Activated naive CD8-positive, alpha-beta T cell treated with anti-CD3 and anti-CD28 coated beads, Interleukin-2, amount 10 ng/mL, durations not matched to agents 7 days and 5 days (primary cell): ENCODE results near the gene ANO5. TPM values are rescaled to one million over a fixed set of nuclear protein-coding genes. Genes with fewer than 3 reads are reported as not detected.
"Not testable (repeated sequence)": the region's sequence is repeated elsewhere in the genome, so short reads cannot be mapped to it uniquely, and the experiment has no call there.

Experiments used
- ATAC-seq: fragments of 150-1000 bp; cut with Tn5 transposase; one replicate; pipeline ENCODE4 v1.10.0; 2021; ENCODE audit warnings: low read depth, moderate library complexity
- POLR2A ChIA-PET: fragments of 350-600 bp; sonication (Branson Sonifier 250); formaldehyde crosslinking; loops from one replicate; lab custom pipeline; 2021; ENCODE audit warnings: antibody characterized with exemption; lab: Charles Lee
- DNase-seq: peaks from one replicate; pipeline ENCODE4 v3.0.0; 2021
- H3K27ac Mint-ChIP-seq: one replicate; pipeline ENCODE4 v1.8.0; 2022; ENCODE audit warnings: mild to moderate bottlenecking, mixed read lengths
- H3K27me3 Mint-ChIP-seq: one replicate; pipeline ENCODE4 v1.8.0; 2022; ENCODE audit warnings: mild to moderate bottlenecking, moderate library complexity, mixed read lengths
- H3K36me3 Mint-ChIP-seq: one replicate; pipeline ENCODE4 v1.8.0; 2021; ENCODE audit warnings: mild to moderate bottlenecking, mixed read lengths
- H3K4me1 Mint-ChIP-seq: one replicate; pipeline ENCODE4 v1.8.0; 2021; ENCODE audit warnings: mixed read lengths
- H3K4me3 Mint-ChIP-seq: one replicate; pipeline ENCODE4 v1.8.0; 2022; ENCODE audit warnings: mild to moderate bottlenecking, moderate library complexity, mixed read lengths
- H3K9me3 Mint-ChIP-seq: one replicate; pipeline ENCODE4 v1.8.0; 2021; ENCODE audit warnings: mixed read lengths
- total RNA-seq, 2 experiments: library from RNA; stranded (reverse); gene quantifications; one replicate each; pipeline ENCODE4 v1.2.3, GENCODE V29; 2021

Gene ANO5
- total RNA-seq, 2 experiments from 2014 or later: 0.09 to 0.14 TPM

DNA sequence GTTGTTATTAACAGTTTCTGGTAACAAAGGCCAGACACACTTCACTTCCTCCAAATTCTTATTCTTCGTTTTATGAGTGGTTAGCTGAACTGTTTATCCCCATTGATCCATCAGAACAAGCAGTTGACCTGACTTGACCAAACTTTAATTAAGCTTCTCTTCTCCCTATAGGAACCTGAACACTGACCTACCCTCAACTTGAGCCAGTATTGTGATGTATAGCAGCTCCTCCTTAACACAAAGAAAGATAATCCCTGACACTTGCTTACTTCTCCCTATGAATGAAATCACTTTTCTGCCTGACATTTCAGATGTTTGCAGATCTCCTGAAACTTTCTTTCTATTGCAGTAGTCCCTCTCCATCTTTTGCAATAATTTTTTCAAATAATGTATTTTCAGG lies 41.9 kb downstream of the ANO5 start:
- H3K27ac Mint-ChIP-seq: no peak overlapping the region
- ATAC-seq (no peak), DNase-seq (no peak)
- H3K4me3 Mint-ChIP-seq: no peak overlapping the region
- H3K36me3 Mint-ChIP-seq: no peaks in the 10 kb centered on the region
- POLR2A ChIA-PET: no interaction called here
- no peaks in the 10 kb centered on the region for H3K9me3 Mint-ChIP-seq
- no peaks in the 10 kb centered on the region for H3K4me1 Mint-ChIP-seq
- no peaks in the 10 kb centered on the region for H3K27me3 Mint-ChIP-seq

DNA sequence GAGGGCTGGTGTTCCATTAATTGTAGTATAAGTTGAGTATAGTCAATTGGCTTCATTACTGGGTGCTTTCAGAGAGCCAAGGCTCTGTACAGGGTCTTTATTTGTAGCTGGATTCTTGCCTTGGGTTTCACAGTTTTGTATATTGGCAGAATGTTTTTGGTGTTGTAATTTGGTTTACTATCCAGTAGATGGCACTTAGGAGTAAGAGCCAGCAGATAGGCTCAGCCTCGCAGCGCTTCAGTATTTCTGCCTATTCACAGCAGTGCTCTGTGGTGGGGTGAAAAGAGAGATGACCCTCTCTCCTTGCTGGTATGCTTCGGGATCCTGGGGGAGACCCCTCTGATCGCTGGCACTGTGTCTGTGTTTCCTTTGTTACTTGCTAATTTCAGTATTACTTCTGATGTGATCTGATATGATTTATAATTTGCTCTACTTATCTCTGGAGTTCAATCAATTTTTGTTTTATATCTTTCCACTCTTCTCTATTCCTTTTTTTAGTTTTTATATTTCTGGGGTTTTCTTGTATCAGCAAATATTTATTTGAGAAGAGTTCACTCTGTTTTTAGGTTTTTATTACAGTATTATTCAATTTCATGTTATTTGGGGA lies 52.2 kb downstream of the ANO5 start:
- DNase-seq (peak; percentile 16), ATAC-seq (peak; percentile 61)
- no peaks in the 10 kb centered on the region for H3K4me1 Mint-ChIP-seq
- H3K9me3 Mint-ChIP-seq: no peaks in the 10 kb centered on the region
- H3K27me3 Mint-ChIP-seq: no peaks in the 10 kb centered on the region
- H3K27ac Mint-ChIP-seq: no peak overlapping the region
- POLR2A ChIA-PET: no interaction called here
- H3K36me3 Mint-ChIP-seq: no peaks in the 10 kb centered on the region
- H3K4me3 Mint-ChIP-seq: no peak overlapping the region

DNA sequence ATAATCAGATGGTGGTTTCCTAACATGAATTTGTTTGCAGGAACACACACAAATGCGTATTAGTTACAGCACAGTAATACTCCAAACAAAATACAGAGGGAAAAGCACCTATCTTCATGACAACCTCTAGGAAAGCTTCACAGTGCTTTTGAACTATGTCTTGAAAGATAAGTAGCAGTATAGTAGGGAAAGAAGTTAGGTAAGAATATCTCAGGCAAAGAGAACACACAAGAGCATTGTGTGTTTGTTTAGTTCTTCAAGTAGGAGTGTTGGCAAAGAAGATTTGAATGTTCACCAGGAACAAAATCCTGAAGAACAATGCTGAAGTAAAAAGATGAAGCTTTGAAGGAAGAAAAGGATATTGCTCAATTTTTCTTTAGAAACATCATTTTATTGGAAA lies 54.1 kb downstream of the ANO5 start:
- no peak overlapping the region for H3K4me3 Mint-ChIP-seq
- H3K4me1 Mint-ChIP-seq: no peaks in the 10 kb centered on the region
- H3K9me3 Mint-ChIP-seq: no peaks in the 10 kb centered on the region
- POLR2A ChIA-PET: no interaction called here
- no peak overlapping the region for H3K27ac Mint-ChIP-seq
- DNase-seq (no peak), ATAC-seq (no peak)
- no peaks in the 10 kb centered on the region for H3K36me3 Mint-ChIP-seq
- no peaks in the 10 kb centered on the region for H3K27me3 Mint-ChIP-seq

DNA sequence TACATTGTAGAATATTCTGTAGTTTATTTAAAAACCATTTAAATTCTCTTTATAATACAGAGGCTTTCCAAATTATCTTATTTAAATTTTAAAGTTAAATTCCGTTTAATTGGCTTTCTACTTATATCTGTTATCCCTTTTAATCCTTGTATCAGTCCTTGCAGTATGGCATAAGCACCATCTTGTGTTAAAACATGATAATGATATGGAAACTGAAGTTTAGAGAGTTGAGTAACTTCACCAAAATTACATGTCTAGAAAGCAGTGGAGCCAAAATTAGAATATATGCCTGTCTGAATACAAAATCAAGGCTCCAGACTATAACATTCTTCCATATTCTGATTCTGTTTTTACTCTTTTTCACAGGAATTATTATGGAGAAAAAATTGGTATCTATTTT lies 57.0 kb downstream of the ANO5 start:
- Mint-ChIP-seq H3K27ac (no peak overlapping the region), H3K4me1 (no peaks in the 10 kb centered on the region)
- no peak for DNase-seq

DNA sequence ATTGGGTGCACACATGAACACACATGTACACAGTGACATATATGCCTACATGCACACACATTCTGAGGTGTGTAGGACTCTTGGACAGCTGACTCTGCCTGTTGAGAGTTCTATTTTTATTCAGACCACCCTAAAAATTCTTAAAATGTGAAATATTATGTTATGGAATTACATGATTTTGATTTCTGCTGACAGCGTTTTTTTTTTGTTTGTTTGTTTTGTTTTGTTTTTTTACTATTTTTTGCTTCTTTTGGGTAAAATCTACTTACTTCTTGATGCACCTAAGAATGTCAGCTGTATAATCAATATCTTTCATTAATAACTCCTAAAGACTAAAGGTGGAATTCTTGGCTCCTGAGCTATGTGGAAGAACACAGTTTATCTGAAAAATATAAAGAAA lies 64.0 kb downstream of the ANO5 start:
- H3K27me3 Mint-ChIP-seq: no peaks in the 10 kb centered on the region
- no peaks in the 10 kb centered on the region for H3K36me3 Mint-ChIP-seq
- H3K27ac Mint-ChIP-seq: no peak overlapping the region
- ATAC-seq (no peak), DNase-seq (no peak)
- H3K9me3 Mint-ChIP-seq: no peaks in the 10 kb centered on the region
- H3K4me3 Mint-ChIP-seq: no peak overlapping the region
- no peaks in the 10 kb centered on the region for H3K4me1 Mint-ChIP-seq
- POLR2A ChIA-PET: no interaction called here

More for the DNA sequence above, 57.0 kb downstream of the ANO5 start:
- POLR2A ChIA-PET: no interaction called here
- H3K27me3 Mint-ChIP-seq: no peaks in the 10 kb centered on the region
- no peak overlapping the region for H3K4me3 Mint-ChIP-seq
- no peak for ATAC-seq
- H3K36me3 Mint-ChIP-seq: no peaks in the 10 kb centered on the region
- H3K9me3 Mint-ChIP-seq: no peaks in the 10 kb centered on the region

DNA sequence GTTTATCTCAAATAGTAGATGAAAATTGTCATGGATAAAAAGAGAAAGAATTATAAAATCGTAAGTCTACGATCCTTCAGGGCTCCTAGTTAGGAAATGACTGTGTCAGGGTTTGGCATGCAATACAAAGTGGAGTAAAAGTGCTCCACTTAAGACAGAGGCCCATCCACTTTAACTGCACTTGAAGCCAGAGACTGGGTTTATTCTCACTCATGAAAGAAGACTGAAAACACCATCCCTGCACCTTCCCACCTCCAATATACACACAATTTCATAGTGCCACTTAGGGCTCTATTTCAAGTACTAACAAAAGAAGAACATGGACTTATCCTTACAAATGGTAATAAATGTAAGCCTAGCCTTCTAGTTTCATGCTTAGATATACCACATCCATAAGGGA lies 70.7 kb downstream of the ANO5 start:
- POLR2A ChIA-PET: no interaction called here
- no peak overlapping the region for H3K4me3 Mint-ChIP-seq
- no peaks in the 10 kb centered on the region for H3K4me1 Mint-ChIP-seq
- no peak for ATAC-seq
- no peak overlapping the region for H3K27ac Mint-ChIP-seq
- H3K9me3 Mint-ChIP-seq: no peaks in the 10 kb centered on the region
- peaks cover 2% of the 10 kb centered on the region for H3K27me3 Mint-ChIP-seq
- no peaks in the 10 kb centered on the region for H3K36me3 Mint-ChIP-seq
- no peak for DNase-seq

DNA sequence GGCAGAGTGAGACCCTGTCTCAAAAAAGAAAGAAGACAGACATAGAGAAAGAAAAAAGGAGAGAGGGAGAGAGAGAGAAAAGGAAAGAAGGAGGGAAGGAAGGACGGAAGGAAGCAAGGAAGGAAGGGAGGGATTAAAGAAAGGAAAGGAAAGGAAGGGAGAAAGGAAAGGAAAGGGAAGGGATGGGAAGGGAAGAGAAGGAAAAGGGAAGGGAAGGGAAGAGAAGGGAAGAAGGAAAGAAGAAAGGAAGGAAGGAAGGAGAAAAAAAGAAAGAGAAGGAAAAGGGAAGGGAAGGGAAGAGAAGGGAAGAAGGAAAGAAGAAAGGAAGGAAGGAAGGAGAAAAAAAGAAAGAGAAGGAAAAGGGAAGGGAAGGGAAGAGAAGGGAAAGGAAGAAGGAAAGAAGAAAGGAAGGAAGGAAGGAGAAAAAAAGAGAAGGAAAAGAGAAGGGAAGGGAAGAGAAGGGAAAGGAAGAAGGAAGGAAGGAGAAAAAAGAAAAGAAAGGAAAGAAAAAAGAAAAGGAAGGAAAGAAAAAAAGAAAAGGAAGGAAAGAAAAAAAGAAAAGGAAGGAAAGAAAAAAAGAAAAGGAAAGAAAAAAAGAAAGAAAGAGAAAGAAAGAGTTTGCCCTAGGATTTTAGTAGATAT lies 76.2 kb downstream of the ANO5 start:
- ATAC-seq, H3K4me3 Mint-ChIP-seq, H3K4me1 Mint-ChIP-seq, POLR2A ChIA-PET, H3K36me3 Mint-ChIP-seq, H3K27ac Mint-ChIP-seq, H3K27me3 Mint-ChIP-seq, H3K9me3 Mint-ChIP-seq, DNase-seq: not testable (repeated sequence)

DNA sequence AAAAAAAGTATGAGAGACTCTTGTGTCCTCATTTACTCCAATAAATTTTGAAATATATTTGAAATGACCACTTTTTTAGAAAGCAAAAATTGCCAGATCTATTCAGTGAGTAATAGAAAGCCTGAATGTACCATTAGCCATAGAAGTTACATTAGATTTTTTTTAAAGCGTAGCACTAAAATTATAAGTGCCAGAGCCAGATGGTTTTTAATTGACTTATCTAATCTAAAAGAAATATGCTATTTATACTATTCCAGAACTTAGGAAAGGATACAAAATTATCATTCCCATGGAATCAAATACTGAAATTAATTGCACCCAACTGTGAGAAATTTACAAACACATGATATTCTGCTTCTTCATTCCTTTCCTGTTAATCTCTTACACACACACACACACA lies 80.9 kb downstream of the ANO5 start:
- H3K4me3 Mint-ChIP-seq: no peak overlapping the region
- no peaks in the 10 kb centered on the region for H3K36me3 Mint-ChIP-seq
- no peaks in the 10 kb centered on the region for H3K27me3 Mint-ChIP-seq
- no peak for ATAC-seq
- H3K4me1 Mint-ChIP-seq: no peaks in the 10 kb centered on the region
- POLR2A ChIA-PET: no interaction called here
- H3K9me3 Mint-ChIP-seq: no peaks in the 10 kb centered on the region
- no peak for DNase-seq
- no peak overlapping the region for H3K27ac Mint-ChIP-seq

DNA sequence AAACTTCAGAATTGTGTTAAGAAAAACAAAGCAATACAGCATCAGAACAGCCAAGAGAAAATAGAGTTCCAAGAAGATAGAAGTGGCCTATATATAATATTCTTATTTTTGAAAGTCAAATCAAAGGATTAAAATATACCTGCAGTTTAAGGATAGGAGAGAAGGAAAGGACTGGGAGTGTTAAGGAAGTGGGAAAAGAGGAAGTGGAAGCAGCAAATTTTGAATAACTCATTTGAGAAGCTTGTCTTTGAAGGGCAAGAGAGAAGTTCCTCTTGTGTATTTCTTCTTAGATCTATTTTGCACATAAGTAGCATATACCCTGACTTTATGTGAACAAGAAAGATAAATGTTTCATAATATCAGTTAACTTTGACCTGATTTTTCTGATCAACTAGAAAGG lies 82.7 kb downstream of the ANO5 start:
- H3K4me3 Mint-ChIP-seq: no peak overlapping the region
- H3K36me3 Mint-ChIP-seq: no peaks in the 10 kb centered on the region
- no peak for ATAC-seq
- H3K27me3 Mint-ChIP-seq: no peaks in the 10 kb centered on the region
- H3K9me3 Mint-ChIP-seq: no peaks in the 10 kb centered on the region
- H3K4me1 Mint-ChIP-seq: no peaks in the 10 kb centered on the region
- H3K27ac Mint-ChIP-seq: no peak overlapping the region
- POLR2A ChIA-PET: no interaction called here
- DNase-seq: no peak

DNA sequence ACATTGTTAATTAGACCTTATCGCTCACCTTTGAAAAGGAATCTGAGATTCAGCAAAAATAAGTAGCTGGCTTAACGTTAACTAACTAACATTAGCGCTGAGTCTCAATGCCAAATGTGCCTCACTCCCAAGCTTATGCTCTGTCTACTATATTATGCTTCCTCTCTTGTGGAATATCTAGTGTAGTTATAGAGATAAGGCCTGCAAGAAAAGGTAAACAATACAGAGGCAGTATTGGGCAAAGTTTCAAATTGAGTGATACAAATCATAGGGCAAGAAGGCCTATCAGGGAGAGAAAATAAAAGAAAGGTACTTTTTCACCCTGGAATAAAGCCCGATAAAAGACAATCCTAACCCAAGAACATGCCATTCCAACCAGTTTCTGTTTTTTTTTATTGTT lies 83.7 kb downstream of the ANO5 start:
- no peaks in the 10 kb centered on the region for H3K27me3 Mint-ChIP-seq
- DNase-seq (no peak), ATAC-seq (no peak)
- no peak overlapping the region for H3K27ac Mint-ChIP-seq
- no peaks in the 10 kb centered on the region for H3K36me3 Mint-ChIP-seq
- no peaks in the 10 kb centered on the region for H3K9me3 Mint-ChIP-seq
- no peak overlapping the region for H3K4me3 Mint-ChIP-seq
- no peaks in the 10 kb centered on the region for H3K4me1 Mint-ChIP-seq
- POLR2A ChIA-PET: no interaction called here

DNA sequence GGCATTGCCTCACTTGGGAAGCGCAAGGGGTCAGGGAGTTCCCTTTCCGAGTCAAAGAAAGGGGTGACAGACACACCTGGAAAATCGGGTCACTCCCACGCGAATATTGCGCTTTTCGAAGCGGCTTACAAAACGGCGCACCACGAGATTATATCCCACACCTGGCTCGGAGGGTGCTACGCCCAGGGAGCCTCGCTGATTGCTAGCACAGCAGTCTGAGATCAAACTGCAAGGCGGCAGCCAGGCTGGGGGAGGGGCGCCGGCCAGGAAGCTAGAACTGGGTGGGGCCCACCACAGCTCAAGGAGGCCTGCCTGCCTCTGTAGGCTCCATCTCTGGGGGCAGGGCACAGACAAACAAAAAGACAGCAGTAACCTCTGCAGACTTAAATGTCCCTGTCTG lies 92.1 kb downstream of the ANO5 start:
- H3K27me3 Mint-ChIP-seq, H3K4me1 Mint-ChIP-seq, H3K4me3 Mint-ChIP-seq, POLR2A ChIA-PET, ATAC-seq, H3K36me3 Mint-ChIP-seq, H3K27ac Mint-ChIP-seq, DNase-seq, H3K9me3 Mint-ChIP-seq: not testable (repeated sequence)

DNA sequence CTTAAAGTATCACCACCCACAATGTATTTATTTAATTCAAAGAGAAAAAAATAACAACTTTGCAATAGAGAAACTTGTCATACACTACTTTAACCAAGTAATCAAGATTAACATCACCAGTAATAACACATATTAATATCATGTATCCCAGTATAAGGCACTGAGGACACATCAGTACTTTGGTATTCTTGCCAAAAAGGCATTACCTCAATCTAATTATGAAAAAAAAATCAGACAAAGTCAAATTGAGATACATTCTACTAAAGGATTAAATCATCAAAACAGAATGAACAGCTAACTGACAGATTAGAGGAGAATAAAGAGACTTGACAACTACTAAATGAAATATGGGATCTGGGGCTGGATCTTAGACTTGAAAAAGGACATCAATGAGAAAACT lies 109.5 kb downstream of the ANO5 start:
- Mint-ChIP-seq H3K4me3 (no peak overlapping the region), H3K9me3 (no peaks in the 10 kb centered on the region), H3K27ac (no peak overlapping the region), H3K4me1 (no peaks in the 10 kb centered on the region), H3K36me3 (no peaks in the 10 kb centered on the region), H3K27me3 (peaks cover 2% of the 10 kb centered on the region)
- no peak for DNase-seq
- POLR2A ChIA-PET: no interaction called here
- ATAC-seq: no peak

DNA sequence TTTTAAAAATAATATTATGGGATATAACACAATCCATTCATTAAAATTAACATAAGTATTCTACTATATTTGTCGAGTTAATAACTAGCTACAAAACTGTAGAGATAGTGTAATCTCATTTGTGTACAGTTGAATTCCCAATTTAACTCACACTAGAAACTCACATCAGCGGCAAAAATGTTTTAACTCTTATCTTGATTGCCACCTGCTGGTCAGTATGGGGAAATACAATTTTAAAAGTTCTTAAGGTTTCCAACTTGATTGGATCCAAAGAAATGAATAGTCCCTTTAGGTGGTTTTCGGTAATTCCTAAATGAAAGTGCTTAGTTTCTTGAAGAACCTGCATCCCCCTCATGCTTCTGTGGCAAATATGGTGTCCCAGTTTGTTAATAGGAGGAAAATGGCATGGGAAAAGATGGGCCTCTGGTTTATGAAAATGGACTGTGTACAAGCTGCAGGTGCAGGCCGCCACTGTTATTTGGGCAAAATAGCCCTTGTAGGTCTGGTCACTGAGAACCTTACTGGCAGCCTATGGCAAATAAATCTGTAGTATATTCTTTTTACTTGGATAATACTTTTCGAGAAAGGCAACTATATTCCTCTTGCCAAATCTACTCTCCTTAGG lies 111.6 kb downstream of the ANO5 start:
- peaks cover 2% of the 10 kb centered on the region for H3K27me3 Mint-ChIP-seq
- H3K4me3 Mint-ChIP-seq: no peak overlapping the region
- DNase-seq (no peak), ATAC-seq (no peak)
- no peaks in the 10 kb centered on the region for H3K9me3 Mint-ChIP-seq
- no peaks in the 10 kb centered on the region for H3K36me3 Mint-ChIP-seq
- no peaks in the 10 kb centered on the region for H3K4me1 Mint-ChIP-seq
- H3K27ac Mint-ChIP-seq: no peak overlapping the region
- POLR2A ChIA-PET: no interaction called here

DNA sequence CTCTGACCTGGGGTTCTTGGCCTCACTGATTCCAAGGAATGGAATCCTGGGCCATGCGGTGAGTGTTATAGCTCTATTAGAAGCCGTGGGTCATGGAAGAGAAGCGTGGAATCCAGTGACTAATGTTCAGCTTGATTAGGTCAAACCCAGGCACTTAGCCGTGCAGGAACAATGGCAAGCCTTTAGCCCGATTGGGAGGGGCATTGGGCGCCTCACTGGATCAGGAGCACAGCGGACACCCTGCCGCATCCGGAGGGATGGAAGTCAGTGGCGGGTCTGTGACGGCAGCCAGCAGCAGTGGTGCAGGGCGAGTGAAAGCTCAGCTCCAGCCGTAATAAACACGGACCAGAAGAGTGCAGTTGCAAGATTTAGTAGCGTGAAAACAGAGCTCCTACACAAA lies 124.8 kb downstream of the ANO5 start:
- H3K27ac Mint-ChIP-seq: no peak overlapping the region
- POLR2A ChIA-PET: no interaction called here
- DNase-seq (no peak), ATAC-seq (no peak)
- no peaks in the 10 kb centered on the region for H3K36me3 Mint-ChIP-seq
- H3K4me1 Mint-ChIP-seq: no peaks in the 10 kb centered on the region
- H3K9me3 Mint-ChIP-seq: no peaks in the 10 kb centered on the region
- no peak overlapping the region for H3K4me3 Mint-ChIP-seq
- no peaks in the 10 kb centered on the region for H3K27me3 Mint-ChIP-seq
